Neural progenitor cell (in vitro differentiated cells): Measurements from ENCODE around the gene EYA4. TPM values are rescaled to one million over a fixed set of nuclear protein-coding genes. Genes with fewer than 3 reads are reported as not detected.

Experiments
- DNase-seq: peaks from one replicate; pipeline ENCODE4 v3.0.0-alpha.2; 2016; ENCODE audit warnings: low spot score
- H2AFZ ChIP-seq: fragments of 200-600 bp; sonication (generic); replicated peaks from 2 replicates; pipeline ENCODE4 v1.6.1; 2016; ENCODE audit warnings: antibody characterized with exemption
- H3F3A ChIP-seq: fragments of 200-600 bp; sonication (generic); 2 replicates; pipeline ENCODE4 v1.6.1; 2016; ENCODE audit warnings: antibody characterized with exemption, low read depth
- H3K27ac ChIP-seq: fragments of 200-600 bp; sonication (generic); 2 replicates; pipeline ENCODE4 v1.5.1; 2016; ENCODE audit warnings: mild to moderate bottlenecking
- H3K27me3 ChIP-seq: fragments of 200-600 bp; sonication (generic); 2 replicates; pipeline ENCODE4 v1.6.1; 2016; ENCODE audit warnings: mild to moderate bottlenecking, moderate library complexity
- H3K36me3 ChIP-seq: fragments of 200-600 bp; sonication (generic); 2 replicates; pipeline ENCODE4 v1.5.1; 2016
- H3K4me1 ChIP-seq: fragments of 200-600 bp; sonication (generic); 2 replicates; pipeline ENCODE4 v1.6.1; 2016; ENCODE audit warnings: mixed run types
- H3K4me2 ChIP-seq: fragments of 200-600 bp; sonication (generic); 2 replicates; pipeline ENCODE4 v1.6.1; 2016
- H3K4me3 ChIP-seq: fragments of 200-600 bp; sonication (generic); 2 replicates; pipeline ENCODE4 v1.5.1; 2016
- H3K79me2 ChIP-seq: fragments of 200-600 bp; sonication (generic); 2 replicates; pipeline ENCODE4 v1.6.1; 2016; ENCODE audit warnings: low read depth
- H3K9ac ChIP-seq: fragments of 200-600 bp; sonication (generic); 2 replicates; pipeline ENCODE4 v1.6.1; 2016
- H3K9me3 ChIP-seq: fragments of 200-600 bp; sonication (generic); 2 replicates; pipeline ENCODE4 v1.5.1; 2016; ENCODE audit warnings: low read depth
- H4K20me1 ChIP-seq: fragments of 200-600 bp; sonication (generic); 2 replicates; pipeline ENCODE4 v1.6.1; 2016; ENCODE audit warnings: low read depth
- H3K27ac Mint-ChIP-seq: 3 replicates; pipeline ENCODE4 v1.8.0; 2021; ENCODE audit warnings: mixed read lengths
- H3K27me3 Mint-ChIP-seq: 2 replicates; pipeline ENCODE4 v1.8.0; 2022; ENCODE audit warnings: low read depth, mild to moderate bottlenecking, inconsistent platforms, moderate library complexity, mixed read lengths; ENCODE audit not compliant: insufficient read depth
- H3K36me3 Mint-ChIP-seq: 3 replicates; pipeline ENCODE4 v1.8.0; 2021; ENCODE audit warnings: mixed read lengths
- H3K4me1 Mint-ChIP-seq: 3 replicates; pipeline ENCODE4 v1.8.0; 2021; ENCODE audit warnings: mixed read lengths
- H3K4me3 Mint-ChIP-seq: 3 replicates; pipeline ENCODE4 v1.8.0; 2021; ENCODE audit warnings: mild to moderate bottlenecking, moderate library complexity, mixed read lengths
- H3K9me3 Mint-ChIP-seq: 3 replicates; pipeline ENCODE4 v1.8.0; 2020; ENCODE audit warnings: mixed read lengths
- CTCF ChIP-seq: fragments of 200-600 bp; sonication (generic); IDR thresholded peaks from 2 replicates; pipeline ENCODE4 v1.5.1; 2017; ENCODE audit warnings: antibody characterized with exemption, mild to moderate bottlenecking
- EZH2 ChIP-seq: fragments of 200-600 bp; sonication (generic); IDR thresholded peaks from 2 replicates; pipeline ENCODE4 v1.6.1; 2017; ENCODE audit warnings: antibody characterized with exemption, mild to moderate bottlenecking, moderate library complexity
- EZH2phosphoT487 ChIP-seq: fragments of 200-600 bp; sonication (generic); IDR thresholded peaks from 2 replicates; pipeline ENCODE4 v1.6.1; 2017; ENCODE audit warnings: antibody characterized with exemption
- total RNA-seq: library from RNA; depleted of rRNA; stranded (reverse); fragments of >200 nt; gene quantifications from 2 replicates; pipeline ENCODE4 v1.2.3, GENCODE V29; 2015; ENCODE audit warnings: low replicate concordance

Gene EYA4
- total RNA-seq, 1 donor from 2014 or later, result 2.4 TPM

GRCh38 chr6:133407320-133408100 lies 166.4 kb downstream of the EYA4 start:
- Mint-ChIP-seq H3K27me3 (peaks cover 3% of the 10 kb centered on the region), H3K4me3 (peak overlapping the region; percentile 6), H3K4me1 (peaks cover 31% of the 10 kb centered on the region), H3K36me3 (no peaks in the 10 kb centered on the region), H3K9me3 (no peaks in the 10 kb centered on the region), H3K27ac (peak overlapping the region; percentile 88)
- TF ChIP-seq EZH2 (no peak), EZH2phosphoT487 (no peak), CTCF (no peak)
- no peak overlapping the region for H3K9ac ChIP-seq
- H3K79me2 ChIP-seq, result no peaks in the 10 kb centered on the region
- H3K9me3 ChIP-seq, result no peaks in the 10 kb centered on the region
- H3K36me3 ChIP-seq, result no peaks in the 10 kb centered on the region
- H4K20me1 ChIP-seq, result no peaks in the 10 kb centered on the region
- H3K4me2 ChIP-seq, result peak overlapping the region; percentile 57
- peak overlapping the region; percentile 71 for H3K27ac ChIP-seq
- peaks cover 60% of the 10 kb centered on the region for H3K4me1 ChIP-seq
- H2AFZ ChIP-seq, result no peak overlapping the region
- peaks cover 51% of the 10 kb centered on the region for H3F3A ChIP-seq
- H3K4me3 ChIP-seq, result peak overlapping the region; percentile 4
- H3K27me3 ChIP-seq, result no peaks in the 10 kb centered on the region
- peak; percentile 47 for DNase-seq

GRCh38 chr6:133408132-133408531 lies 167.0 kb downstream of the EYA4 start:
- Histone ChIP-seq H3K36me3 (no peaks in the 10 kb centered on the region), H3K4me2 (peak overlapping the region; percentile 16), H3K4me1 (peaks cover 56% of the 10 kb centered on the region), H3K9me3 (no peaks in the 10 kb centered on the region), H3K27me3 (no peaks in the 10 kb centered on the region), H3K27ac (peak overlapping the region; percentile 71), H3K9ac (no peak overlapping the region), H3K4me3 (no peak overlapping the region), H4K20me1 (no peaks in the 10 kb centered on the region), H3F3A (peaks cover 51% of the 10 kb centered on the region), H2AFZ (no peak overlapping the region), H3K79me2 (no peaks in the 10 kb centered on the region)
- Mint-ChIP-seq H3K27ac (no peak overlapping the region), H3K4me3 (no peak overlapping the region), H3K4me1 (peaks cover 31% of the 10 kb centered on the region), H3K9me3 (no peaks in the 10 kb centered on the region), H3K27me3 (peaks cover 3% of the 10 kb centered on the region), H3K36me3 (no peaks in the 10 kb centered on the region)
- no peak for DNase-seq
- TF ChIP-seq CTCF (no peak), EZH2phosphoT487 (no peak), EZH2 (no peak)

- H3K4me3 Mint-ChIP-seq, result no peak overlapping the region
Measured at GRCh38 chr6:133408543-133408942, 167.4 kb downstream of the EYA4 start.

More at GRCh38 chr6:133408543-133408942, 167.4 kb downstream of the EYA4 start:
- peaks cover 52% of the 10 kb centered on the region for H3K4me1 ChIP-seq
- no peaks in the 10 kb centered on the region for H3K79me2 ChIP-seq
- Mint-ChIP-seq H3K27ac (no peak overlapping the region), H3K27me3 (peaks cover 3% of the 10 kb centered on the region), H3K4me1 (peaks cover 31% of the 10 kb centered on the region), H3K9me3 (no peaks in the 10 kb centered on the region), H3K36me3 (no peaks in the 10 kb centered on the region)
- DNase-seq, result no peak
- no peak overlapping the region for H3K4me2 ChIP-seq
- TF ChIP-seq EZH2phosphoT487, result no peak
- H3K9me3 ChIP-seq, result no peaks in the 10 kb centered on the region
- no peaks in the 10 kb centered on the region for H4K20me1 ChIP-seq
- H2AFZ ChIP-seq, result no peak overlapping the region
- H3K9ac ChIP-seq, result no peak overlapping the region
- no peak overlapping the region for H3K27ac ChIP-seq
- peaks cover 47% of the 10 kb centered on the region for H3F3A ChIP-seq
- no peak overlapping the region for H3K4me3 ChIP-seq
- H3K36me3 ChIP-seq, result no peaks in the 10 kb centered on the region
- no peaks in the 10 kb centered on the region for H3K27me3 ChIP-seq
